SK-N-SH (cell line): Measurements from ENCODE around the gene LYRM2. TPM values are rescaled to one million over a fixed set of nuclear protein-coding genes. Genes with fewer than 3 reads are reported as not detected.

Experiments used
- CTCF ChIA-PET: fragments of 300-600, 350-600 bp; formaldehyde crosslinking; extraction: SDS; loops from one replicate; lab custom pipeline; 2021; lab: Yijun Ruan, JAX
- POLR2A ChIA-PET: fragments of 350-600 bp; sonication (Branson Sonifier 250); formaldehyde crosslinking; extraction: SDS; loops from one replicate; lab custom pipeline; 2020; ENCODE audit warnings: antibody characterized with exemption, inconsistent platforms; lab: Yijun Ruan, JAX
- DNase-seq: peaks from one replicate; pipeline ENCODE4 v3.0.0; 2012
- H2AFZ ChIP-seq: fragments of 200-600 bp; sonication (generic); 2 replicates; pipeline ENCODE4 v1.8.1; 2016; ENCODE audit warnings: antibody characterized with exemption, mild to moderate bottlenecking, low read depth
- H3F3A ChIP-seq: fragments of 200-600 bp; sonication (generic); replicated peaks from 2 replicates; pipeline ENCODE3; 2016; ENCODE audit warnings: antibody characterized with exemption, mild to moderate bottlenecking; ENCODE audit not compliant: insufficient read depth
- H3K27ac ChIP-seq, 2 experiments: fragments of 200-500 bp in 1 of 2; fragments of 200-600 bp in 1 of 2; sonication (Bioruptor generic) in 1 of 2; sonication (generic), shearing (Covaris generic) in 1 of 2; 2 replicates each; pipeline versions ENCODE4 v1.5.1 to v1.6.1; 2014 to 2016; ENCODE audit warnings: low read depth in 2 of 2, inconsistent platforms in 1 of 2, low read length in 1 of 2, mild to moderate bottlenecking in 1 of 2, mixed read lengths in 1 of 2
- H3K27me3 ChIP-seq: fragments of 200-600 bp; sonication (generic), shearing (Covaris generic); 2 replicates; pipeline ENCODE4 v1.6.1; 2016; ENCODE audit warnings: mixed run types; ENCODE audit not compliant: insufficient read depth
- H3K36me3 ChIP-seq, 2 experiments: fragments of 200-500 bp in 1 of 2; fragments of 200-600 bp in 1 of 2; sonication (Bioruptor generic) in 1 of 2; sonication (generic) in 1 of 2; replicated peaks in 1 of 2; 2 replicates each; pipeline versions ENCODE3 to v1.5.1; 2014 to 2016; ENCODE audit warnings: low read length in 1 of 2, mild to moderate bottlenecking in 1 of 2; ENCODE audit not compliant: insufficient read depth in 2 of 2, control insufficient read depth in 1 of 2
- H3K4me1 ChIP-seq, 2 experiments: fragments of 200-500 bp in 1 of 2; fragments of 200-600 bp in 1 of 2; sonication (Bioruptor generic) in 1 of 2; sonication (generic), shearing (Covaris generic) in 1 of 2; 2 replicates each; pipeline versions ENCODE4 v1.5.1 to v1.6.1; 2014 to 2016; ENCODE audit warnings: low read depth in 1 of 2, low read length in 1 of 2, mixed run types in 1 of 2; ENCODE audit not compliant: insufficient read depth in 2 of 2, control insufficient read depth in 1 of 2
- H3K4me2 ChIP-seq: fragments of 200-600 bp; sonication (generic), shearing (Covaris generic); 2 replicates; pipeline ENCODE4 v1.6.1; 2017; ENCODE audit warnings: mixed run types
- H3K4me3 ChIP-seq, 2 experiments: fragments of 200-500 bp in 1 of 2; fragments of 200-600 bp in 1 of 2; sonication (Bioruptor generic) in 1 of 2; sonication (generic), shearing (Covaris generic) in 1 of 2; 2 replicates each; pipeline versions ENCODE4 v1.5.1 to v1.8.1; 2014 to 2016; ENCODE audit warnings: low read depth in 2 of 2, inconsistent platforms in 1 of 2, low read length in 1 of 2, mild to moderate bottlenecking in 1 of 2, mixed read lengths in 1 of 2, moderate library complexity in 1 of 2
- H3K79me2 ChIP-seq: fragments of 200-600 bp; sonication (generic); 2 replicates; pipeline ENCODE4 v1.8.1; 2017; ENCODE audit warnings: mild to moderate bottlenecking; ENCODE audit not compliant: insufficient read depth
- H3K9ac ChIP-seq: fragments of 200-600 bp; sonication (generic); 2 replicates; pipeline ENCODE4 v1.6.1; 2017; ENCODE audit warnings: mixed run types
- H3K9me2 ChIP-seq: fragments of 200-600 bp; sonication (generic); 2 replicates; pipeline ENCODE4 v1.6.1; 2017; ENCODE audit warnings: mixed run types
- H3K9me3 ChIP-seq: fragments of 200-600 bp; sonication (generic); 2 replicates; pipeline ENCODE4 v1.6.1; 2017; ENCODE audit warnings: mixed run types, mild to moderate bottlenecking, moderate library complexity
- H4K20me1 ChIP-seq: fragments of 200-600 bp; sonication (generic); 2 replicates; pipeline ENCODE4 v1.6.1; 2017; ENCODE audit warnings: mild to moderate bottlenecking, mixed run types; ENCODE audit not compliant: insufficient read depth
- CTCF ChIP-seq: fragments of 200-600 bp; sonication (generic); IDR thresholded peaks from 2 replicates; pipeline ENCODE4 v1.6.1; 2017; ENCODE audit warnings: antibody characterized with exemption, mild to moderate bottlenecking, moderate library complexity
- ELF1 ChIP-seq: IDR thresholded peaks from 2 replicates; pipeline ENCODE4 v1.4.0; 2012
- EP300 ChIP-seq, 2 experiments: IDR thresholded peaks; 2 replicates each; pipeline versions ENCODE4 v1.4.0 to v1.6.1; 2012; ENCODE audit warnings: borderline replicate concordance in 1 of 2, low read depth in 1 of 2, low read length in 1 of 2
- EZH2phosphoT487 ChIP-seq: fragments of 200-600 bp; sonication (generic); IDR thresholded peaks from 2 replicates; pipeline ENCODE4 v1.6.1; 2017; ENCODE audit warnings: low read depth, mixed run types, mild to moderate bottlenecking, antibody characterized with exemption, moderate library complexity, borderline replicate concordance
- FOXJ3 ChIP-seq: sonication (generic); formaldehyde crosslinking; IDR thresholded peaks from 2 replicates; pipeline ENCODE4 v1.5.1; 2020; ENCODE audit warnings: mild to moderate bottlenecking, missing genetic modification reagents
- GATA2 ChIP-seq: sonication (generic); formaldehyde crosslinking; IDR thresholded peaks from 2 replicates; pipeline ENCODE4 v1.5.0; 2020; ENCODE audit warnings: mild to moderate bottlenecking, missing genetic modification reagents
- IRF3 ChIP-seq: fragments of 150-350 bp; IDR thresholded peaks from 2 replicates; pipeline ENCODE4 v1.6.1; 2016; ENCODE audit warnings: mild to moderate bottlenecking, low read depth, low read length
- JUND ChIP-seq: IDR thresholded peaks from 2 replicates; pipeline ENCODE4 v1.4.0; 2012
- MAX ChIP-seq: IDR thresholded peaks from 2 replicates; pipeline ENCODE4 v1.4.0; 2012; ENCODE audit warnings: low read depth
- MXI1 ChIP-seq: IDR thresholded peaks from 2 replicates; pipeline ENCODE4 v1.6.1; 2012; ENCODE audit warnings: mild to moderate bottlenecking, low read depth, low read length, improper control_type of control experiment
- NFIC ChIP-seq: IDR thresholded peaks from 2 replicates; pipeline ENCODE4 v1.4.0; 2012; ENCODE audit warnings: borderline replicate concordance
- NRF1 ChIP-seq: IDR thresholded peaks from 2 replicates; pipeline ENCODE4 v1.6.1; 2012; ENCODE audit warnings: low read depth, mild to moderate bottlenecking, low read length
- PBX3 ChIP-seq: IDR thresholded peaks from 2 replicates; pipeline ENCODE4; 2012
- RCOR1 ChIP-seq: fragments of 150-350 bp; IDR thresholded peaks from 2 replicates; pipeline ENCODE4 v1.6.1; 2017; ENCODE audit warnings: antibody characterized with exemption, low read length
- RFX5 ChIP-seq: IDR thresholded peaks from 2 replicates; pipeline ENCODE4 v1.6.1; 2012; ENCODE audit warnings: mild to moderate bottlenecking, improper control_type of control experiment, low read length
- TAF1 ChIP-seq: IDR thresholded peaks from 2 replicates; pipeline ENCODE4 v1.6.1; 2012; ENCODE audit warnings: low read depth, mild to moderate bottlenecking, low read length, moderate library complexity, borderline replicate concordance
- USF1 ChIP-seq: IDR thresholded peaks from 2 replicates; pipeline ENCODE4 v1.4.0; 2012; ENCODE audit warnings: low read depth, borderline replicate concordance
- USF2 ChIP-seq: fragments of 150-350 bp; IDR thresholded peaks from 2 replicates; pipeline ENCODE4 v1.6.1; 2017; ENCODE audit warnings: antibody characterized with exemption, low read length, low read depth, borderline replicate concordance
- WGBS: methylation state at CpG from one replicate; pipeline ENCODE4 v1.1.6; 2017; ENCODE audit warnings: low lambda C conversion rate; 5-methylcytosine and 5-hydroxymethylcytosine counted together
- polyA plus RNA-seq, 3 experiments: library from polyadenylated mRNA; depleted of rRNA; stranded (reverse); fragments of >200 nt; gene quantifications; 2 replicates each; pipeline ENCODE4 v1.2.3, GENCODE V29; 2012

The LYRM2 gene
- polyA plus RNA-seq, 1 of the 3 experiments (the other 2 are of a cell fraction): 14.5 TPM

- no peaks in the 10 kb centered on the region for H3K9me2 ChIP-seq
- no peak overlapping the region for H3K4me2 ChIP-seq
- no peak overlapping the region for H3K4me3 ChIP-seq
- no peaks in the 10 kb centered on the region for H3K79me2 ChIP-seq
- H3K9ac ChIP-seq: no peak overlapping the region
- no peaks in the 10 kb centered on the region for H3K9me3 ChIP-seq
- no peaks in the 10 kb centered on the region for H3K27me3 ChIP-seq
- no peak for DNase-seq
- H4K20me1 ChIP-seq: no peaks in the 10 kb centered on the region
- ChIA-PET POLR2A (no interaction called here), CTCF (interaction anchor here (0.8 to 2.0 kb wide), 2 partner anchors 175 to 223 kb away, joined by 4 to 5 read pairs; no protein-coding TSS in a partner anchor)
- no peak for TF ChIP-seq NRF1
- TF ChIP-seq USF1: no peak
- no peak for TF ChIP-seq TAF1
- TF ChIP-seq RCOR1: no peak
- no peak for TF ChIP-seq IRF3
- no peak for TF ChIP-seq MAX
- H3F3A ChIP-seq: no peaks in the 10 kb centered on the region
- no peak overlapping the region for H3K27ac ChIP-seq
- no peaks in the 10 kb centered on the region for H3K36me3 ChIP-seq
- H3K4me1 ChIP-seq: no peaks in the 10 kb centered on the region
- WGBS: 36% methylated on average over 2 of the region's 2 CpGs
- H2AFZ ChIP-seq: no peak overlapping the region
These were observed 48.4 kb downstream of the LYRM2 start for GRCh38 chr6:89590133-89590532.

GRCh38 chr6:89589297-89590025, 49.1 kb downstream of the LYRM2 start:
- Histone ChIP-seq H3K27ac (no peak overlapping the region), H3K79me2 (no peaks in the 10 kb centered on the region), H4K20me1 (no peaks in the 10 kb centered on the region), H3K36me3 (no peaks in the 10 kb centered on the region), H3K27me3 (no peaks in the 10 kb centered on the region), H3K9me2 (no peaks in the 10 kb centered on the region), H3K9me3 (no peaks in the 10 kb centered on the region), H2AFZ (no peak overlapping the region), H3F3A (no peaks in the 10 kb centered on the region), H3K4me2 (no peak overlapping the region), H3K4me1 (no peaks in the 10 kb centered on the region), H3K4me3 (no peak overlapping the region), H3K9ac (no peak overlapping the region)
- CTCF ChIA-PET: interaction anchor here (2.0 kb wide), 1 partner anchor 222 kb away, joined by 5 read pairs; no protein-coding TSS in a partner anchor
- 85% methylated on average over 4 of the region's 7 CpGs for WGBS
- DNase-seq: no peak
- POLR2A ChIA-PET: no interaction called here
- no peak for TF ChIP-seq CTCF
- TF ChIP-seq PBX3: no peak
- no peak for TF ChIP-seq RCOR1
- no peak for TF ChIP-seq GATA2 (CRISPR knock-in tag)
- TF ChIP-seq RFX5: no peak
- TF ChIP-seq NFIC: no peak
- no peak for TF ChIP-seq EP300 (IDR thresholded peaks at IDR 0.05; ENCODE audit: borderline replicate concordance in 1 of 2, low read depth in 1 of 2, low read length in 1 of 2)
- no peak for TF ChIP-seq EZH2phosphoT487
- TF ChIP-seq USF1: no peak
- TF ChIP-seq JUND: no peak
- TF ChIP-seq MXI1: no peak
- TF ChIP-seq FOXJ3 (CRISPR knock-in tag): no peak
- no peak for TF ChIP-seq USF2
- TF ChIP-seq ELF1: no peak
